Lung (tissue), 12 donors: ENCODE results near the gene UNC93B1. TPM values are rescaled to one million over a fixed set of nuclear protein-coding genes. Genes with fewer than 3 reads are reported as not detected.

Experiments used
- ATAC-seq: fragments of 200-7000 bp; cut with Tn5 transposase; one replicate; pipeline ENCODE4 v1.9.1; 2020; ENCODE audit warnings: moderate number of reproducible peaks; ENCODE audit not compliant: insufficient read depth, low FRiP score
- DNase-seq, 3 donors: peaks; one replicate each; pipeline ENCODE4 v3.0.0-alpha.2; 2013 to 2017
- H3K27ac ChIP-seq, 2 donors: one replicate each; pipeline ENCODE4 v1.5.1; 2013; ENCODE audit warnings: mild to moderate bottlenecking in 2 of 2, moderate library complexity in 2 of 2, control low read depth in 1 of 2, inconsistent platforms in 1 of 2, low read depth in 1 of 2, low read length in 1 of 2
- H3K27me3 ChIP-seq, 3 donors: one replicate each; pipeline ENCODE4 v1.5.1; 2013; ENCODE audit warnings: low read length in 2 of 3; ENCODE audit not compliant: control insufficient read depth in 3 of 3, insufficient read depth in 3 of 3
- H3K36me3 ChIP-seq, 4 donors: one replicate each; pipeline ENCODE4 v1.5.1; 2013; ENCODE audit warnings: low read length in 4 of 4, mild to moderate bottlenecking in 1 of 4, moderate library complexity in 1 of 4; ENCODE audit not compliant: control insufficient read depth in 4 of 4, insufficient read depth in 4 of 4
- H3K4me1 ChIP-seq, 5 donors: one replicate each; pipeline ENCODE4 v1.5.1; 2013; ENCODE audit warnings: low read length in 5 of 5, mild to moderate bottlenecking in 2 of 5, moderate library complexity in 1 of 5; ENCODE audit not compliant: control insufficient read depth in 5 of 5, insufficient read depth in 5 of 5
- H3K4me3 ChIP-seq: one replicate; pipeline ENCODE4 v1.5.1; 2013; ENCODE audit warnings: mild to moderate bottlenecking, control low read depth, moderate library complexity
- H3K9ac ChIP-seq, 2 donors: one replicate each; pipeline ENCODE4 v1.5.1; 2013; ENCODE audit warnings: low read length in 2 of 2, control low read depth in 1 of 2; ENCODE audit not compliant: insufficient read depth in 1 of 2
- H3K9me3 ChIP-seq, 4 donors: one replicate each; pipeline ENCODE4 v1.5.1; 2013; ENCODE audit warnings: low read length in 3 of 4, mild to moderate bottlenecking in 1 of 4, moderate library complexity in 1 of 4; ENCODE audit not compliant: control insufficient read depth in 4 of 4, insufficient read depth in 3 of 4
- CTCF ChIP-seq: IDR thresholded peaks from 2 replicates; pipeline ENCODE4 v1.5.1; 2012; ENCODE audit warnings: mild to moderate bottlenecking; ENCODE audit errors: control extremely low read depth, extremely low read depth
- WGBS, 2 donors: extraction: QIAGEN DNeasy Blood & Tissue Kit; methylation state at CpG; one replicate each; pipeline ENCODE4 v1.1.7; 2013; 5-methylcytosine and 5-hydroxymethylcytosine counted together
- polyA plus RNA-seq, 2 donors: library from polyadenylated mRNA; stranded (reverse); fragments of 200-250 nt; gene quantifications; one replicate each; pipeline ENCODE4 v1.2.1, GENCODE V29; 2013
- total RNA-seq, 2 donors: library from RNA; depleted of rRNA in 1 of 2; stranded (reverse); fragments of >200 nt in 1 of 2; gene quantifications; one replicate each; pipeline ENCODE4 v1.2.1, GENCODE V29; 2014 to 2021
- donor health status: control.
- donor health status: control.
- donor health status: Bipolar disorder and iron deficiency.
- donor health status: healthy.
- donor health status: DM: yes; HTN: yes; CAD: no.

The UNC93B1 gene
- total and polyA plus RNA-seq, 4 donors = 44.3 to 124 (median 87.8) TPM

GRCh38 chr11:68044145-68044813, 40.4 kb upstream of the UNC93B1 start:
- no peak for TF ChIP-seq CTCF
- Histone ChIP-seq H3K4me3 (no peak overlapping the region), H3K27ac (no peak overlapping the region), H3K9me3 (no peaks in the 10 kb centered on the region), H3K36me3 (peaks cover 0 to 55% (median 2%) of the 10 kb centered on the region in 4 donors), H3K9ac (no peak overlapping the region), H3K27me3 (no peaks in the 10 kb centered on the region), H3K4me1 (peaks cover 0 to 22% (median 5%) of the 10 kb centered on the region in 5 donors)
- 91 to 92% methylated on average over 24 of the region's 24 CpGs for WGBS, 2 donors
- ATAC-seq (no peak), DNase-seq (no peak)

- peaks cover 0 to 29% (median 5%) of the 10 kb centered on the region in 5 donors for H3K4me1 ChIP-seq
- H3K27me3 ChIP-seq = no peaks in the 10 kb centered on the region
- DNase-seq (no peak), ATAC-seq (no peak)
- no peak overlapping the region for H3K9ac ChIP-seq
- 90 to 92% methylated on average over 33 to 36 of the region's 36 CpGs for WGBS, 2 donors
- no peak overlapping the region for H3K27ac ChIP-seq
- no peak overlapping the region for H3K4me3 ChIP-seq
- no peaks in the 10 kb centered on the region for H3K9me3 ChIP-seq
- peaks cover 0 to 48% (median 2%) of the 10 kb centered on the region in 4 donors for H3K36me3 ChIP-seq
- TF ChIP-seq CTCF = no peak
Measured at GRCh38 chr11:68043349-68044144, 39.6 kb upstream of the UNC93B1 start.

GRCh38 chr11:68043029-68043348, 39.1 kb upstream of the UNC93B1 start:
- Histone ChIP-seq H3K27me3 (no peaks in the 10 kb centered on the region), H3K27ac (no peak overlapping the region), H3K36me3 (peaks cover 0 to 46% (median 2%) of the 10 kb centered on the region in 4 donors), H3K9me3 (no peaks in the 10 kb centered on the region), H3K9ac (no peak overlapping the region), H3K4me3 (no peak overlapping the region), H3K4me1 (peaks cover 0 to 33% (median 11%) of the 10 kb centered on the region in 5 donors)
- 83 to 87% methylated on average over 8 of the region's 8 CpGs for WGBS, 2 donors
- DNase-seq (no peak), ATAC-seq (no peak)
- TF ChIP-seq CTCF = no peak
